Activated T-helper 1 cell treated with anti-CD3 and anti-CD28 coated beads, Interleukin-2, amount 50 U/mL, for 16 hours (primary cell): ENCODE measurements around the gene TRIB2.

ENCODE experiments used
- DNase-seq, 2 donors: peaks; one replicate each; pipeline ENCODE4 v3.0.0-alpha.2; 2020; ENCODE audit warnings: low read depth in 1 of 2, low spot score in 1 of 2

The TRIB2 gene

DNA sequence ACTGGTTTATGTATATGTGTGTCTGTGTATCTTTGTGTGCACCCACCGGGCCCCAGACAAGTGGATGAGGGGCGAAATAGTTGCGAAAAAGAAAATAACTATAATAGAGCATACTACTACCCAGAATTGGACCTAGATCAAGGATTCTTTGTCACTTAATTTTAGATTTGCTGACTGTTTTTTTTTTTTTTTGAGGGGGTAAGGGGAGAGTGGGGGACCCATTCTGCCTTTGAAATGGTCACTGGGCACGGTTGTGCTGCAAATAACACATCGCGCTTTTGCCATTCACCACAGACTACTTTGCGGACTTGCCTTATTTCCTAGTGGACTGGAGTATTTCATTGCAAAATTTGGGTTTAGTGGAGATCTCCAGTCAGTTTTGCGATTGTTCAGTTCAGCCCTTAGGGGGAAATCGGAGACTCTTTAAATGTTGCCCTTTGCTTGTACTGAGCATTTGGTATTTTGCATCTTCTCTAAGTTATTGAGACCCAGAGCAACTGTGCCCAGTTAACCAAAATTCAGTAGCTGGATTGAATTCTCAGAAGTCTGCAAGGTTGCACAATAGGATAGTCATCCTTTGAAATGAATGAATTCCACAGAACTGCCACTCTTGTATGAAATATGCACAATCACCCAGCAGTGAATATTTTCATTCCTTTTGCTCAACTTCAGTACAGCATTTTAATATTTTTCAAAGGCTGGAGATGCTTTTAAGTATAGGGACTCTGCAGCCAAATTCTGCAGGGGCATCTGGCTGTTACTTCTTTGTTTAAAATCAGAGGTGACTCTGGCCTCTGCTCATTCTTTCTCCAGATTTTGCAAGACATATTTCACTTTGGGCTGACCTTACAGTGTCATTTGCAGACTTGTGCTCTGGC is 2.9 kb downstream of the TRIB2 start:
- no peak for DNase-seq

- DNase-seq, result no peak
Observed at GRCh38 chr2:12720278-12720620, 3.5 kb downstream of the TRIB2 start.

- no peak for DNase-seq
Observed at GRCh38 chr2:12720754-12721378, 4.1 kb downstream of the TRIB2 start.

DNA sequence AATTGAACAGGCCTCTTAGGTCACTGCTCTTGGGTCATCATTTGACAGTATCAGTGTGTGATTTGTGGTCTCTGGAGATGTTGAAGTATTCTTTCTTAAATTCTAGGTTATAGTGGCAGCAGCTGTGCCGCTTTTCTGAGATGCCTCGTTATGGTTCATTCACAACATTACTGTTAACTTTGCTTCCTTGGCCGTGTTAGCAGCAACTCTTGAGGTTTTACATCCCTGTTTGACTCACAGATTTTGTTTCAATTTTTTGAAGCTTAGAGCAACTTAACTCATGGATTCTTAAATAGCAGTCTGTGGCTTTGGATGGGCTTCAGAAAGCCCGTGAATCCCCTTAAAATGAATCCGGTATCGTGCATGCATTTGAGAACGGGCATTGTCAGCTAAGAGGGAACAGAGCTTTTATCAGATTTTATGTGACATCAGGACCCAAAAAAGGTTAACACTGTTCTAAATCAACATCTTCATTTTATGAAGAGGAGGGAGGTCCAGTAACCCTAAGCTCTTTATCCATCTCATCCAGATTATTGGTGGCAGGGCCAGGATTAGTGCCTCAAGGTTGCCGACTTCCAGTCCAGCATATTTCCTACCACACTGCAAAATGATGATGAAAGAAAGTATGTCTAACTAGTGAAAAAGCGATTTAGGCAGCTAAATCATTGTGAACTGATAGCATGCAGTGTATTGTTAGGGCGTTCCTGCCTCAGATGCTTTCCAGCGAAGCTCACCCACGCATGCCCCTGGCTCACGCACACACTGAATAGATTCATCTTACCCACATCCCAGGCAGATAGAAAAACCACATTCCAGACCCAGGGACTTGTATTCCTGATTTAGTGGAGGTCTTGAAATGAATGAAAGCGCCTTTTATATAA is 5.1 kb downstream of the TRIB2 start:
- DNase-seq, result no peak

- DNase-seq, result no peak
Observed at GRCh38 chr2:12722447-12723316, 5.9 kb downstream of the TRIB2 start.

DNA sequence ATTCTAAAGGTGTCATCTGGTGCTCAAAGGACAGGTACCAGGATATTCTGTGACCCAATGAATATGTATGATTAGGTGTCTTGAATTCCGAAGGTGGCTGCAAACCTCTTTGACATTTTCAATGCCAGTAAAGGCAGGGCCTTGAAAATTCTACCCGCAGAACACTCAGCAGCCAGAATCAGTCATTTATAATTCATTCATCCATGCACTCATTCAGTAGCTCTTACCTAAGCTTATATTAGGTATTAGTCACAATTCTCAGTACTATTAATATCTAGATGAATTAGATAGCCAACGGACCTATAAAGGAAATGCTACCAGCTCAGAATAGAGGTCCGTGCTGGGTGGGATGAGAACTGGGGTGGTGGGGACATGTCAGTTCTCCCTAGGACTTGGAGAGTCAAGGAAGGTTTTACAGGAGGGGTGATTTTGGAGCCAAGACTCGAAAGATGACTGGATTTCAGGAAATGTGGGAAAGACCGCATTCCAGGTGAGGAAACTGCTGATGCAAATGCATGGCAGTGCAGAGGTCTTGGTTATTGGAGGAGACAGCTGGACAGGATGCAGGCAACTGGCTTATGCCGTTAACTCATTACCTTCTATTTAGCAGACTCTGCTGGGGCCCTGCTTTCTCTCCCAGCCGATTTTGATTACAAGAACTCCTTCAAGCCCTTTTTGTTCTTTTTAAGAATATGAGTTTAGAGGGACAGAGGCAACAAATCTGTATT is 7.2 kb downstream of the TRIB2 start:
- DNase-seq, result no peak

- DNase-seq, result no peak
Observed at GRCh38 chr2:12725233-12726187, 8.8 kb downstream of the TRIB2 start.

DNA sequence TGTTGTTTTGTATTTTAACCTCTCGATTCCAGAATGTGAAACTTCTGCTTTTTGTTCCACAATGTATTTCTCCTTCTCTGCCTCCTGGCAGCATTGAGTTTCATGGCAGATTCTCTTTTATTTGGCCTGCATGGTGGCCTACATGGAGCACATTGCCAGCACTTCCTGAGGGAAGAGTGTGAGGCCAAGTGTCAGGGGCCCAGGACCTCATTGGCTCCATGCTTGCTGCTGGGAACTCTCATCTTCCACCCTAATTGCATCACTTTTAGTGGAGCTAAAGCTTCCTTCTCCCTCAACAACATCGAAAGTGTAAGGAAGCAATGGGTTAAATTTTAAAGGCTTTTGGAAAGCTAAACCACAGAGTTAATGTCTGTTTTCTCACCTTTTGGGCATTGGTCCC is 9.5 kb downstream of the TRIB2 start:
- DNase-seq, result no peak

DNA sequence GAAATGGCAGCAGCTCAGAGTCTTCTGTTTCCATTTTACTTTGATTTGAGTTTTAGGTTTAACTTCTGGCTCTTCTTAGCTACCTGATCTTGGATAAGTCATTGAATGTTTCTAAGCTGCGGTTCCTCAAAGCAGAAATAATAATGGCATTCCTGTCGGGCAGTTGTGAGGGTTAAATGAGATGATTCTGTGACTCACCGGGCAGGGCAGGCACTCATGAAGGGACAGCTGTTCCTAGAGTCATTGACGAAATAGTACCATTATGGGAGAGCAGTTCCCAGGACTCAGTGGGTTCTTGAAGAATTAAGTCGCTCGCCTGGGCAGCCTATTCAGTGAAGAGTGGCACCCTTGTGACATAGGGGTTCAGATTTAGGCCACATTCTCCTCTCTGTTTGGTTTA is 10.3 kb downstream of the TRIB2 start:
- DNase-seq, result no peak

DNA sequence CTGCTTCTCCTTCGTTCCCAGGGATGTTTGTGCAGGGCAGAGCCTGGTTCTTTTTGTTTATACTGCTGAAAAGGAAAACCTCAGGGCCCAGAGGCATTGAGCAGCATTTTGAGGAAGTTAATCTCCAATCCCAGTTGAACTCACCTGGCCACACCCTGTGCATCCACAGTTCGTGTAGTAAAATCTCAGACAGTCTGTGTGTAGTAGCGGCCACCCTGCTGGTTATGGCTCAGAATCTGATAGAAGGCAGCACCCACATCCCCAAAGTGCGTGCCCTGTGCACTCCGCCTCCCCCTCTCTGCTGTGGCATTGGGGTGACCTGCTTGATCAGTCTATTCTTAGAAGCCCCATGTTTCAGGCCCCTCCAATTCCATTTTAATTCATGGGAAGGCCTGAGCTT is 10.9 kb downstream of the TRIB2 start:
- DNase-seq, result no peak

- DNase-seq, result no peak
Observed at GRCh38 chr2:12728221-12728777, 11.6 kb downstream of the TRIB2 start.

GRCh38 chr2:12730265-12730664 is 13.5 kb downstream of the TRIB2 start:
- no peak for DNase-seq

- no peak for DNase-seq
Observed at GRCh38 chr2:12731701-12732280, 15.1 kb downstream of the TRIB2 start.

DNA sequence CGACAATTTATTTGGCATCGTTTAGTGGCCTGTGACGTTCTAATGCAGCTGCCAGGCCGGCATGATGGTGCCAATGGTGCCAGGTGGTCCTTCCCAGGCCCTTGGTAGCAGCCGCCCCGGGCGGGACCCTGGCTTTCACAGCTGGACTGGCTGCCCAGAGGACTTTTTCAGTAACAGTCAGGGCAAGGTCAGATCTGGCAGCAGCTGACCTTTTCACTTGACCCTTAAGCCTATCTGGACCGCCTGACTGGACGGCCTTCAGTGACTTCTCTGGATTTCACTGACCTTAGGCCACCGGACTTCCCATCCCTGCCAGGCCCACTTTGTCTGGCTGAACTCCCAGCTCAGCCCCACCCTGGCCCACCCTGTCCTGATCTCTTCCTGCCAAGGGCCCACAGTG is 15.9 kb downstream of the TRIB2 start:
- no peak for DNase-seq

- no peak for DNase-seq
Observed at GRCh38 chr2:12733846-12734245, 17.1 kb downstream of the TRIB2 start.

DNA sequence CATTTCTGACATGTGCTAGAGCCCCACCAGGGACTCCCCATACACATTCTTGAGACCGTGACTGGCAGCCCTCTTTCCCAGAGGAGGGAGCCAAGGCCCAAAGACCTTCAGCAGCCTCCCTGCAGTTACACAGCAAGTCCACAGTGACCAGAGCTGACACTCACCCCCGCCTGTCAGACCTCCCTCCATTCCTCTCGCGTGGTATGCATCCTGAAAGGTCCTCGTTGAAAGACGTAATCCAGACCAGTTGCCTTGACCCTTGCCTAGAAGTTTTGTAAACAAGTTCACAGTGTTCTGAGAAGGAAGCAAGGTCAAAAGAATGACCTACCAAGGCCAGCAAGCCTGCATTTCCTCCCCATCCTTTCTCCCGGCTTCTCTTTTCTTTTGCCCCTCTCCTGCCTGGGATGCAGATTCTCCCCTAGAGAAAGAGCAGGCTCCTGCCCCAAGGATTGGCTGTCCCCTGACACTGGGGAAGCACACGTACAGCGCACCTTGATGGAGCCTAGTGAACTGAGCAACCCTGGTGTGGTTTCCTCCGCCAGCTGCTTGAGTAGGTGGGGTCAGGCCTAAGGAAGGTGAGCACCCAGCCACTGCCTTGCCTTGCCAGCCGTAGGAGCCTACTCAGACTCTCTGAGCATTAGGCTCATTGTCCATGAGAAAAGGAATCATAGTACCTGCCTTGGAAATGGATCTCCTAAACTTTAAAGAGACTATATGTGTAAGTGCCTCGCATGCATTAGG is 18.3 kb downstream of the TRIB2 start:
- no peak for DNase-seq

GRCh38 chr2:12737297-12737696 is 20.6 kb downstream of the TRIB2 start:
- DNase-seq, result no peak
